Activated B cell treated with CpG ODN at 0.5 μM for 24 hours (primary cell): ENCODE results near the gene HORMAD2. TPM values are rescaled to one million over a fixed set of nuclear protein-coding genes. Genes with fewer than 3 reads are reported as not detected.
"Not testable (repeated sequence)": the region's sequence is repeated elsewhere in the genome, so short reads cannot be mapped to it uniquely, and the experiment has no call there.

Experiments
- ATAC-seq: fragments of 200-7000 bp; cut with Tn5 transposase; one replicate; pipeline ENCODE4 v1.10.0; 2021; ENCODE audit warnings: low read depth, mild to moderate bottlenecking, moderate library complexity
- CTCF ChIA-PET: fragments of 350-600 bp; sonication (Branson Sonifier 250); formaldehyde crosslinking; loops from one replicate; lab custom pipeline; 2021; ENCODE audit warnings: antibody characterized with exemption; lab: Charles Lee
- POLR2A ChIA-PET: fragments of 350-600 bp; sonication (Branson Sonifier 250); formaldehyde crosslinking; loops from one replicate; lab custom pipeline; 2021; ENCODE audit warnings: antibody characterized with exemption; lab: Charles Lee
- DNase-seq: peaks from one replicate; pipeline ENCODE4 v3.0.0; 2022
- H3K27ac Mint-ChIP-seq: one replicate; pipeline ENCODE4 v1.8.0; 2020; ENCODE audit warnings: mixed read lengths
- H3K27me3 Mint-ChIP-seq: one replicate; pipeline ENCODE4 v1.8.0; 2021; ENCODE audit warnings: mixed read lengths
- H3K36me3 Mint-ChIP-seq: one replicate; pipeline ENCODE4 v1.8.0; 2021; ENCODE audit warnings: low read depth, mixed read lengths
- H3K4me1 Mint-ChIP-seq: one replicate; pipeline ENCODE4 v1.8.0; 2021; ENCODE audit warnings: mixed read lengths
- H3K4me3 Mint-ChIP-seq: one replicate; pipeline ENCODE4 v1.8.0; 2020; ENCODE audit warnings: mild to moderate bottlenecking, mixed read lengths
- H3K9me3 Mint-ChIP-seq: one replicate; pipeline ENCODE4 v1.8.0; 2020; ENCODE audit warnings: mixed read lengths
- CTCF ChIP-seq: fragments of 200-600 bp; IDR thresholded peaks from one replicate; pipeline ENCODE4 v1.8.0; 2022; ENCODE audit warnings: antibody characterized with exemption, mild to moderate bottlenecking
- intact Hi-C: fragments of 100-400 bp; cut with micrococcal nuclease; formaldehyde crosslinking; loops from one replicate; pipeline ENCODE4 v1.15.1; 2024
- total RNA-seq: library from RNA; stranded (reverse); gene quantifications from 2 replicates; pipeline ENCODE4 v1.2.3, GENCODE V29; 2022

Gene HORMAD2
- total RNA-seq, 1 donor from 2014 or later = not detected

GRCh38 chr22:30097861-30098260 is 17.6 kb downstream of the HORMAD2 start:
- intact Hi-C loops = no loop called here
- peaks cover 6% of the 10 kb centered on the region for H3K4me1 Mint-ChIP-seq
- H3K27me3 Mint-ChIP-seq = peaks cover 11% of the 10 kb centered on the region
- no peak overlapping the region for H3K27ac Mint-ChIP-seq
- ATAC-seq (no peak), DNase-seq (no peak)
- H3K9me3 Mint-ChIP-seq = peaks cover 2% of the 10 kb centered on the region
- ChIA-PET CTCF (no interaction called here), POLR2A (no interaction called here)
- H3K4me3 Mint-ChIP-seq = no peak overlapping the region
- no peaks in the 10 kb centered on the region for H3K36me3 Mint-ChIP-seq
- TF ChIP-seq CTCF = no peak

- intact Hi-C loops, H3K4me1 Mint-ChIP-seq, H3K27me3 Mint-ChIP-seq, DNase-seq, ATAC-seq, CTCF ChIA-PET, H3K9me3 Mint-ChIP-seq, H3K36me3 Mint-ChIP-seq, H3K27ac Mint-ChIP-seq, POLR2A ChIA-PET, H3K4me3 Mint-ChIP-seq: not testable (repeated sequence)
These were observed 20.5 kb downstream of the HORMAD2 start for GRCh38 chr22:30100770-30101169.

GRCh38 chr22:30104501-30105156 is 24.4 kb downstream of the HORMAD2 start:
- TF ChIP-seq CTCF = no peak

GRCh38 chr22:30105483-30105882 is 25.2 kb downstream of the HORMAD2 start:
- ChIA-PET POLR2A (no interaction called here), CTCF (interaction anchor here (1.0 to 1.1 kb wide), 2 partner anchors 17 to 183 kb away, joined by 3 read pairs; no protein-coding TSS in a partner anchor)
- no peak for DNase-seq
- Mint-ChIP-seq H3K9me3 (no peaks in the 10 kb centered on the region), H3K27me3 (peaks cover 7% of the 10 kb centered on the region), H3K4me1 (peaks cover 4% of the 10 kb centered on the region), H3K27ac (no peak overlapping the region), H3K4me3 (no peak overlapping the region), H3K36me3 (no peaks in the 10 kb centered on the region)
- ATAC-seq = no peak
- no peak for TF ChIP-seq CTCF
- intact Hi-C loops = no loop called here

More at GRCh38 chr22:30104501-30105156, 24.4 kb downstream of the HORMAD2 start:
- DNase-seq (no peak), ATAC-seq (no peak)
- Mint-ChIP-seq H3K27ac (no peak overlapping the region), H3K9me3 (no peaks in the 10 kb centered on the region), H3K27me3 (peaks cover 7% of the 10 kb centered on the region), H3K4me1 (peaks cover 6% of the 10 kb centered on the region), H3K4me3 (no peak overlapping the region), H3K36me3 (no peaks in the 10 kb centered on the region)
- POLR2A ChIA-PET = no interaction called here
- intact Hi-C loops = no loop called here
- CTCF ChIA-PET = interaction anchor here (1.0 to 1.6 kb wide), 2 partner anchors 16 to 159 kb away, joined by 3 to 4 read pairs; no protein-coding TSS in a partner anchor

- CTCF ChIA-PET = interaction anchor here (1.2 kb wide), 1 partner anchor 274 kb away, joined by 3 read pairs; the partner anchor contains the start of gene RNF215
- ATAC-seq (no peak), DNase-seq (no peak)
- Mint-ChIP-seq H3K27ac (no peak overlapping the region), H3K4me3 (no peak overlapping the region), H3K4me1 (no peaks in the 10 kb centered on the region), H3K27me3 (peaks cover 4% of the 10 kb centered on the region), H3K36me3 (no peaks in the 10 kb centered on the region), H3K9me3 (no peaks in the 10 kb centered on the region)
- POLR2A ChIA-PET = no interaction called here
- intact Hi-C loops = no loop called here
- no peak for TF ChIP-seq CTCF
These were observed 33.2 kb downstream of the HORMAD2 start for GRCh38 chr22:30113494-30113893.
